ENCODE data around the gene CPHXL.

CPHXL gene

GRCh38 chr16:75726390-75726789 is at the start of gene CPHXL:
TSS of gene CPHXL (minus strand) at chr16:75726490. CDS start at chr16:75726442, 48 bp downstream.
- no peak for DNase-seq (ENCODE audit: low read depth, low spot score)

GRCh38 chr16:75774197-75774596 is 47.9 kb upstream of the CPHXL start:
- DNase-seq (ENCODE audit: low read depth, low spot score) = no peak

- no peak for DNase-seq (ENCODE audit: low read depth, low spot score)
These were observed 43.8 kb upstream of the CPHXL start for GRCh38 chr16:75770051-75770450.

- peak; percentile 18 for DNase-seq (ENCODE audit: low read depth, low spot score)
These were observed 38.0 kb upstream of the CPHXL start for GRCh38 chr16:75764154-75764768.

GRCh38 chr16:75763204-75763603 is 36.9 kb upstream of the CPHXL start:
- DNase-seq (ENCODE audit: low read depth, low spot score) = no peak

- DNase-seq (ENCODE audit: low read depth, low spot score) = no peak
These were observed 36.5 kb upstream of the CPHXL start for GRCh38 chr16:75762746-75763145.

- no peak for DNase-seq (ENCODE audit: low read depth, low spot score)
These were observed 34.8 kb upstream of the CPHXL start for GRCh38 chr16:75761108-75761507.

GRCh38 chr16:75760018-75760519 is 33.8 kb upstream of the CPHXL start:
- DNase-seq (ENCODE audit: low read depth, low spot score) = no peak

GRCh38 chr16:75758215-75758614 is 31.9 kb upstream of the CPHXL start:
- no peak for DNase-seq (ENCODE audit: low read depth, low spot score)

GRCh38 chr16:75754141-75754540 is 27.9 kb upstream of the CPHXL start:
- no peak for DNase-seq (ENCODE audit: low read depth, low spot score)

GRCh38 chr16:75750528-75750927 is 24.2 kb upstream of the CPHXL start:
- DNase-seq (ENCODE audit: low read depth, low spot score) = no peak

GRCh38 chr16:75746359-75746758 is 20.1 kb upstream of the CPHXL start:
- DNase-seq (ENCODE audit: low read depth, low spot score) = no peak

- no peak for DNase-seq (ENCODE audit: low read depth, low spot score)
These were observed 19.5 kb upstream of the CPHXL start for GRCh38 chr16:75745823-75746222.

- no peak for DNase-seq (ENCODE audit: low read depth, low spot score)
These were observed 19.0 kb upstream of the CPHXL start for GRCh38 chr16:75745242-75745641.

GRCh38 chr16:75742424-75743047 is 16.2 kb upstream of the CPHXL start:
- no peak for DNase-seq (ENCODE audit: low read depth, low spot score)

GRCh38 chr16:75733305-75734211 is 7.3 kb upstream of the CPHXL start:
- DNase-seq (ENCODE audit: low read depth, low spot score) = no peak

GRCh38 chr16:75732871-75733270 is 6.6 kb upstream of the CPHXL start:
- no peak for DNase-seq (ENCODE audit: low read depth, low spot score)

GRCh38 chr16:75727221-75727620 is 931 bp upstream of the CPHXL start:
- no peak for DNase-seq (ENCODE audit: low read depth, low spot score)

- DNase-seq (ENCODE audit: low read depth, low spot score) = no peak
These were observed 7.8 kb downstream of the CPHXL start for GRCh38 chr16:75718452-75718851.

GRCh38 chr16:75714661-75715060 is 11.6 kb downstream of the CPHXL start:
- no peak for DNase-seq (ENCODE audit: low read depth, low spot score)

GRCh38 chr16:75710344-75710743 is 15.9 kb downstream of the CPHXL start:
- no peak for DNase-seq (ENCODE audit: low read depth, low spot score)

- DNase-seq (ENCODE audit: low read depth, low spot score) = no peak
These were observed 23.0 kb downstream of the CPHXL start for GRCh38 chr16:75703306-75703705.
